Cardiac fibroblast (primary cell): ENCODE data around the gene COL7A1.

Source experiments
- DNase-seq, 2 donors: peaks; one replicate each; pipeline versions ENCODE4 v3.0.0 to v3.0.0-alpha.2; 2010; ENCODE audit warnings: low read depth in 2 of 2
- H3K4me3 ChIP-seq, 2 donors: replicated peaks in 1 of 2; 1 replicate in 1 of 2; 2 replicates in 1 of 2; pipeline ENCODE4 v1.5.1; 2011; ENCODE audit warnings: low read depth in 2 of 2, low read length in 2 of 2, mild to moderate bottlenecking in 2 of 2, moderate library complexity in 1 of 2
- CTCF ChIP-seq: IDR thresholded peaks from one replicate; pipeline ENCODE4 v1.5.1; 2011; ENCODE audit warnings: low read depth, mild to moderate bottlenecking, low read length, inconsistent platforms

Gene COL7A1

GRCh38 chr3:48581621-48582481 lies 13.3 kb downstream of the COL7A1 start:
- no peak overlapping the region for H3K4me3 ChIP-seq
- no peak for DNase-seq
- TF ChIP-seq CTCF: no peak

DNA sequence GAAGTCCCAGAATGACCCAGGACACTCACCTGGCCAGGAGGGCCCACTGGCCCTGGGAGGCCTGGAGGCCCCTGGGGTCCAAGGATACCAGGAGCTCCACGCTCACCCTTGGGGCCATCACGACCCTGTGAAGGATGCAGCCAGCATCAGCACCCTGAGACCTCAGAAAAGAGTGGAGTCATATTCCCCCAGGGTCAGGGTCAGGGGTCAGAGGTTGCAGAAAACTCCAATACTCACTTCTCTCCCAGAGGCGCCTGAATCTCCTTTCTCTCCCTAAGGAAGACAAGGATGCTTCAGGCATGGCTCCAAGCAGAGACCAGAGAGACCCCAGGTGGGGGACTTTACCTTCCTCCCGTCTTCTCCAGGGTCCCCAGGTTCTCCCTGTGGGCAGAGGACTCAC lies 18.5 kb downstream of the COL7A1 start:
- no peak overlapping the region for H3K4me3 ChIP-seq
- DNase-seq: no peak
- TF ChIP-seq CTCF: no peak

DNA sequence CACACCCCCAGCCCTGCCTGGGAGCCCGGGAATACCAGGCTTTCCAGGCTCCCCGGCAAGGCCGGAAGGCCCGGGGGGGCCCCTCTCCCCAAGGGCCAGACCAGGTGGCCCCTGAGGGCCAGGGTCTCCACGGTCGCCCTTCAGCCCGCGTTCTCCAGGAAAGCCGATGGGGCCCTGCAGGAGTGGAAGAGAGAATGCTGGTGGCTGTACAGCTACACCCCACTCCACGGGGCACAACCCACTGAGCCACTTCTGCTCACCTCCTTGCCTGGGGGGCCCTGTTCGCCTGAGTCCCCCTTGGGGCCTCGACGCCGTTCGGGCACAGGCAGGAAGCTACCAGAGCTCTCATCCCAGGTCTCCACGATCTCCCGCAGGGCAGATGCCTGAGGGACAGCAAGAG lies 19.8 kb downstream of the COL7A1 start:
- no peak overlapping the region for H3K4me3 ChIP-seq
- no peak for DNase-seq
- no peak for TF ChIP-seq CTCF

GRCh38 chr3:48573973-48574585 lies 21.1 kb downstream of the COL7A1 start:
- DNase-seq: no peak
- H3K4me3 ChIP-seq: no peak overlapping the region
- no peak for TF ChIP-seq CTCF

DNA sequence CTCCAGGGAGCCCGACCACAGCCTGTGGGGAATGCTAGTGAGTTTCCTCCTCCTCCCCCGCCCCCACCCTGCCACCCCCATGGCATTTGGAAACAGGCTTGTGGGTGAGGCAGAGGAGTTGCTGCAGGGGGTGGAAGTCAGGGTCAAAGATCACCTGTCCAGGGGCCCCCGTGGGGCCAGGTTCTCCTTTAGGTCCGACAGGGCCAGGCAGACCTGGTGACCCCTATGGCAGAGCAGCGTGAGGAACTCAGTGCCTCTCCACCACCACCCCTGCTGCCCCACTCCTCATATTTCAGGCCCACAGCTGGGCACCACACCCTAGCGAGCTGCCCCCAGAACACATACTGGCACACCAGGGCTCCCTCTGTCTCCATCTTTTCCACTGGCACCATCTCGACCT lies 22.6 kb downstream of the COL7A1 start:
- H3K4me3 ChIP-seq: no peak overlapping the region
- DNase-seq: no peak
- TF ChIP-seq CTCF: no peak

GRCh38 chr3:48571938-48572337 lies 23.2 kb downstream of the COL7A1 start:
- no peak for TF ChIP-seq CTCF
- no peak overlapping the region for H3K4me3 ChIP-seq
- no peak for DNase-seq
